Hepatocyte (in vitro differentiated cells): ENCODE results near the gene TMIE. TPM values are rescaled to one million over a fixed set of nuclear protein-coding genes. Genes with fewer than 3 reads are reported as not detected.
"Not testable (repeated sequence)": the region's sequence is repeated elsewhere in the genome, so short reads cannot be mapped to it uniquely, and the experiment has no call there.

Experiments used
- DNase-seq: peaks from one replicate; pipeline ENCODE4 v3.0.0-alpha.2; 2016; ENCODE audit warnings: low spot score
- H2AFZ ChIP-seq: fragments of 200-600 bp; sonication (generic); 2 replicates; pipeline ENCODE4 v1.6.0; 2016; ENCODE audit warnings: antibody characterized with exemption, mild to moderate bottlenecking
- H3K27ac ChIP-seq: fragments of 200-600 bp; sonication (generic); 2 replicates; pipeline ENCODE4 v1.5.1; 2016; ENCODE audit warnings: mild to moderate bottlenecking
- H3K27me3 ChIP-seq: fragments of 200-600 bp; sonication (generic); 2 replicates; pipeline ENCODE4 v1.6.1; 2016
- H3K36me3 ChIP-seq: fragments of 200-600 bp; sonication (generic); replicated peaks from 2 replicates; pipeline ENCODE4 v1.5.1; 2016; ENCODE audit warnings: low read depth; ENCODE audit not compliant: insufficient read depth
- H3K4me1 ChIP-seq: fragments of 200-600 bp; sonication (generic); 2 replicates; pipeline ENCODE4 v1.5.1; 2016; ENCODE audit warnings: mild to moderate bottlenecking, moderate library complexity; ENCODE audit not compliant: insufficient read depth
- H3K4me2 ChIP-seq: fragments of 200-600 bp; sonication (generic); 2 replicates; pipeline ENCODE4 v1.6.0; 2016
- H3K4me3 ChIP-seq: fragments of 200-600 bp; sonication (generic); 2 replicates; pipeline ENCODE4 v1.5.1; 2016; ENCODE audit warnings: mild to moderate bottlenecking
- H3K79me2 ChIP-seq: fragments of 200-600 bp; sonication (generic); 2 replicates; pipeline ENCODE4 v1.6.0; 2017; ENCODE audit warnings: mild to moderate bottlenecking
- H3K9me2 ChIP-seq: fragments of 200-600 bp; sonication (generic); replicated peaks from 2 replicates; pipeline ENCODE4 v1.6.0; 2017; ENCODE audit warnings: mild to moderate bottlenecking; ENCODE audit not compliant: insufficient read depth
- H3K9me3 ChIP-seq: fragments of 200-600 bp; sonication (generic); 2 replicates; pipeline ENCODE4 v1.5.1; 2016; ENCODE audit warnings: low read depth, mild to moderate bottlenecking
- H4K20me1 ChIP-seq: fragments of 200-600 bp; sonication (generic); 2 replicates; pipeline ENCODE4 v1.6.0; 2016; ENCODE audit warnings: mild to moderate bottlenecking; ENCODE audit not compliant: insufficient read depth, poor library complexity, severe bottlenecking
- EZH2 ChIP-seq: fragments of 200-600 bp; sonication (generic); IDR thresholded peaks from 2 replicates; pipeline ENCODE4 v1.6.1; 2016; ENCODE audit warnings: antibody characterized with exemption, mild to moderate bottlenecking, borderline replicate concordance
- EZH2phosphoT487 ChIP-seq: fragments of 200-600 bp; sonication (generic); IDR thresholded peaks from one replicate; pipeline ENCODE4 v1.6.1; 2018; ENCODE audit warnings: antibody characterized with exemption, mild to moderate bottlenecking, low read depth, moderate library complexity; ENCODE audit not compliant: unreplicated experiment, severe bottlenecking
- WGBS: methylation state at CpG from one replicate; pipeline ENCODE4 v1.1.6; 2016; ENCODE audit warnings: low lambda C conversion rate; ENCODE audit errors: missing lambda C conversion rate; 5-methylcytosine and 5-hydroxymethylcytosine counted together
- polyA plus RNA-seq: library from polyadenylated mRNA; unstranded; fragments of >200 nt; fragmentation: Nextera tagmentation; extraction: Ambion mirVana; gene quantifications from 2 replicates; pipeline ENCODE4 v1.2.1, GENCODE V29; 2016
- total RNA-seq: library from RNA; depleted of rRNA; stranded (reverse); fragments of >200 nt; gene quantifications from 2 replicates; pipeline ENCODE4 v1.2.3, GENCODE V29; 2014
- TF ChIP-seq, protein P1 (sequence below): fragments of 200-600 bp; sonication (generic); IDR thresholded peaks from 2 replicates; pipeline ENCODE4 v1.5.1; 2016; ENCODE audit warnings: antibody characterized with exemption, mild to moderate bottlenecking; ENCODE audit not compliant: poor library complexity

TMIE gene
- total and polyA plus RNA-seq, 2 experiments from 2014 or later, result 0.37 to 0.51 TPM

DNA sequence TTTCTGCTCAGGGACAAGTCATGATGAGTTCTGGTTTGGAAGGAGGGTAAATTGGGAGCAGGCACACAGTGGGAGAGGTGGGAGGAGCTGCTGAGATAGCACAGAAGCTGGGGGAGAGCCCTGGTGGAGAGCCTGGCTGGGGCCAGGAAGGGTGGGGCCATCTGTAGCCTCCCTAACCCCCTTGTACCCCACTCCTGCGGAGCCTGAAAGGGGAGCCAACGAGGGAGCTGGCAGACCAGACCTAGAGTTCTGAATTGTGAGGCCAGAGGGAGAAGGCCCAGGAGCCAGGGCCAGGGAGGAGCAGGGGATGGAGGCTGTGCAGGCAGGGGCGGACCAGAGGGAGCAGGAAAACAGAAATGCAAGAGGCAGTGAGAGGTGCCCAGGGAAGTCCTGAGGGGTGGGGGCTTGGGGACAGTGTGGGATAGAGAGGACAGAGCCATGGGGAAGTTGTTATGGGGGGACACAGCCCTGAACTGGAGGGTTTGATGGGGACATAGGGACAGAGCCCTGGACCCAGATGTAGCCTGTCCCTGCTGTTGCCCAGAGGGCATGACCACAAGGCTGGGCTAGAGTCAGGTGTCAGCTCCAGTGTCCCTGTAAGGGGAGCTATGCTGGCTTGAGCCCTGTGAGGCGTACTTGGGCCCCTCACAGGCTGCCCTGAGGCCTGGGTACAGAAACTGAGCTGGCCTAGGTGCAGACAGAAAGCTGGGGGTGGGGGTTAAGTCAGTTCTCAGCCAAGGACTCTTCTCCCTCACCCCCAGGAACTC is 1.2 kb downstream of the TMIE start:
- Histone ChIP-seq H2AFZ (no peak overlapping the region), H4K20me1 (no peaks in the 10 kb centered on the region), H3K9me3 (no peaks in the 10 kb centered on the region), H3K4me3 (no peak overlapping the region), H3K4me1 (peaks cover 33% of the 10 kb centered on the region), H3K79me2 (no peaks in the 10 kb centered on the region), H3K27ac (no peak overlapping the region), H3K4me2 (no peak overlapping the region), H3K27me3 (peaks cover 13% of the 10 kb centered on the region), H3K9me2 (no peaks in the 10 kb centered on the region), H3K36me3 (no peaks in the 10 kb centered on the region)
- TF ChIP-seq EZH2phosphoT487, result no peak
- TF ChIP-seq EZH2, result no peak
- TF ChIP-seq, protein P1, sequence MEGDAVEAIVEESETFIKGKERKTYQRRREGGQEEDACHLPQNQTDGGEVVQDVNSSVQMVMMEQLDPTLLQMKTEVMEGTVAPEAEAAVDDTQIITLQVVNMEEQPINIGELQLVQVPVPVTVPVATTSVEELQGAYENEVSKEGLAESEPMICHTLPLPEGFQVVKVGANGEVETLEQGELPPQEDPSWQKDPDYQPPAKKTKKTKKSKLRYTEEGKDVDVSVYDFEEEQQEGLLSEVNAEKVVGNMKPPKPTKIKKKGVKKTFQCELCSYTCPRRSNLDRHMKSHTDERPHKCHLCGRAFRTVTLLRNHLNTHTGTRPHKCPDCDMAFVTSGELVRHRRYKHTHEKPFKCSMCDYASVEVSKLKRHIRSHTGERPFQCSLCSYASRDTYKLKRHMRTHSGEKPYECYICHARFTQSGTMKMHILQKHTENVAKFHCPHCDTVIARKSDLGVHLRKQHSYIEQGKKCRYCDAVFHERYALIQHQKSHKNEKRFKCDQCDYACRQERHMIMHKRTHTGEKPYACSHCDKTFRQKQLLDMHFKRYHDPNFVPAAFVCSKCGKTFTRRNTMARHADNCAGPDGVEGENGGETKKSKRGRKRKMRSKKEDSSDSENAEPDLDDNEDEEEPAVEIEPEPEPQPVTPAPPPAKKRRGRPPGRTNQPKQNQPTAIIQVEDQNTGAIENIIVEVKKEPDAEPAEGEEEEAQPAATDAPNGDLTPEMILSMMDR, result no peak
- DNase-seq, result no peak
- 82% methylated on average over 4 of the region's 4 CpGs for WGBS

DNA sequence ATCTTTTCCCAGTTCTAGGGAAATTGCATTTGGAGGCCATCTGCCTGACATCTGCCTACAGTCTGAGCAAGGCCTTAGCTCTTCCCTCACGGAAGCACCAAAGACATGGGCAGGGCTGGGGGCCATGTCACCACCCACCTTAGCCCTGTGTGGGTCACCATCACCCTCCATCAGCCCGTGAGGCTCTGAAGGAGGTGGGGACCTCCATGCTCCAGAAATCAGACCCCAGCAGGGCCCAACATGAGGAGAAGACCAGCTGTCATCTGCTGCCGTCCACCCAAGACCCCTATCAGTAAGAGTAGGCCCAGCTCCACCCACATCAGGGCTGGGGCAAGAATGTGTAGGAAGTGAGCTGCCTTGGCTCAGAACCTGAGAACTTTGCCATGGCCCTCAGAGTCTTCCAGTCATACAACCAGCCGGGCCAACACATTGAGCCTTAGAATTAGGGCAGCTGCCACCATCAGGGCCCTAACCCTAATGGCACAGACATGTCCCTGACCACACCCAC is 1.9 kb downstream of the TMIE start:
- Histone ChIP-seq H3K9me3 (no peaks in the 10 kb centered on the region), H3K4me1 (peaks cover 33% of the 10 kb centered on the region), H3K4me2 (no peak overlapping the region), H2AFZ (no peak overlapping the region), H4K20me1 (no peaks in the 10 kb centered on the region), H3K27me3 (peaks cover 13% of the 10 kb centered on the region), H3K9me2 (no peaks in the 10 kb centered on the region), H3K27ac (no peak overlapping the region), H3K4me3 (no peak overlapping the region), H3K36me3 (no peaks in the 10 kb centered on the region), H3K79me2 (no peaks in the 10 kb centered on the region)
- no peak for DNase-seq
- 93% methylated on average over 4 of the region's 4 CpGs for WGBS
- TF ChIP-seq, protein P1, result no peak
- no peak for TF ChIP-seq EZH2
- TF ChIP-seq EZH2phosphoT487, result no peak

- H4K20me1 ChIP-seq, DNase-seq, H3K79me2 ChIP-seq, H3K4me2 ChIP-seq, H3K9me2 ChIP-seq, H3K9me3 ChIP-seq, H3K4me3 ChIP-seq, H3K36me3 ChIP-seq, H2AFZ ChIP-seq, H3K27ac ChIP-seq: not testable (repeated sequence)
- Histone ChIP-seq H3K27me3 (peaks cover 13% of the 10 kb centered on the region), H3K4me1 (peaks cover 33% of the 10 kb centered on the region)
- 63% methylated on average over 7 of the region's 7 CpGs for WGBS
These were observed 3.2 kb downstream of the TMIE start for GRCh38 chr3:46704346-46704745.

DNA sequence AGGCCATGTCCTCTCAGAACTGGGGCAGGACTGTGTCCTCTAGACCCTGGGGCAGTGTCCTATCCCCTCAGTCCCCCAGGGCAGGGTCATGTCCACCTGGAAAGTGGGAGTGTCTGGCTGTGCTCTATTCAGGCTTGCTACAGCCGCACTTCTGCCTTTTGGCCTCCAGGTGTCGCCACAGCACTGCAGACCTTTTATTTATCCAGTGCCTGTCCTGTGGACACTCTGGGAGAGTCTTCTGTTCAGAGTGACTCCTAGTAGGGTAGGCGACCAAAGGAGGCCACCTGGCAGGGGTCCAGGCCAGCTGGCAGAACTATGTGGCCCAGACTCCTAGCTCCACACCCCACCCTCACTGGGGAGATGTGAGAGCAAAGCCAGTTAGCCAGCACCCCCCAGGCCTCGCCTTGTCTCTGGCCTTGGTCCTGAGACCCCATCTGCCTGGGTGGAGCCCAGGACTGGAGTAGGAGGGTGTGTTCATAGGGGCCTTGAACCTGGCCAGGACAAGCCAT is 3.9 kb downstream of the TMIE start:
- H3K9me2 ChIP-seq, result no peaks in the 10 kb centered on the region
- peaks cover 33% of the 10 kb centered on the region for H3K4me1 ChIP-seq
- no peaks in the 10 kb centered on the region for H3K79me2 ChIP-seq
- no peaks in the 10 kb centered on the region for H3K36me3 ChIP-seq
- 28% methylated on average over 4 of the region's 4 CpGs for WGBS
- no peaks in the 10 kb centered on the region for H3K9me3 ChIP-seq
- no peak for TF ChIP-seq EZH2
- TF ChIP-seq, protein P1, result peak; percentile 98
- TF ChIP-seq EZH2phosphoT487, result no peak
- H3K27me3 ChIP-seq, result peaks cover 13% of the 10 kb centered on the region
- H4K20me1 ChIP-seq, result no peaks in the 10 kb centered on the region
- DNase-seq, result peak; percentile 83
- H3K4me2 ChIP-seq, result no peak overlapping the region
- no peak overlapping the region for H3K4me3 ChIP-seq
- no peak overlapping the region for H3K27ac ChIP-seq
- no peak overlapping the region for H2AFZ ChIP-seq
